Measurements from ENCODE around the gene MTMR10.

Gene MTMR10

DNA sequence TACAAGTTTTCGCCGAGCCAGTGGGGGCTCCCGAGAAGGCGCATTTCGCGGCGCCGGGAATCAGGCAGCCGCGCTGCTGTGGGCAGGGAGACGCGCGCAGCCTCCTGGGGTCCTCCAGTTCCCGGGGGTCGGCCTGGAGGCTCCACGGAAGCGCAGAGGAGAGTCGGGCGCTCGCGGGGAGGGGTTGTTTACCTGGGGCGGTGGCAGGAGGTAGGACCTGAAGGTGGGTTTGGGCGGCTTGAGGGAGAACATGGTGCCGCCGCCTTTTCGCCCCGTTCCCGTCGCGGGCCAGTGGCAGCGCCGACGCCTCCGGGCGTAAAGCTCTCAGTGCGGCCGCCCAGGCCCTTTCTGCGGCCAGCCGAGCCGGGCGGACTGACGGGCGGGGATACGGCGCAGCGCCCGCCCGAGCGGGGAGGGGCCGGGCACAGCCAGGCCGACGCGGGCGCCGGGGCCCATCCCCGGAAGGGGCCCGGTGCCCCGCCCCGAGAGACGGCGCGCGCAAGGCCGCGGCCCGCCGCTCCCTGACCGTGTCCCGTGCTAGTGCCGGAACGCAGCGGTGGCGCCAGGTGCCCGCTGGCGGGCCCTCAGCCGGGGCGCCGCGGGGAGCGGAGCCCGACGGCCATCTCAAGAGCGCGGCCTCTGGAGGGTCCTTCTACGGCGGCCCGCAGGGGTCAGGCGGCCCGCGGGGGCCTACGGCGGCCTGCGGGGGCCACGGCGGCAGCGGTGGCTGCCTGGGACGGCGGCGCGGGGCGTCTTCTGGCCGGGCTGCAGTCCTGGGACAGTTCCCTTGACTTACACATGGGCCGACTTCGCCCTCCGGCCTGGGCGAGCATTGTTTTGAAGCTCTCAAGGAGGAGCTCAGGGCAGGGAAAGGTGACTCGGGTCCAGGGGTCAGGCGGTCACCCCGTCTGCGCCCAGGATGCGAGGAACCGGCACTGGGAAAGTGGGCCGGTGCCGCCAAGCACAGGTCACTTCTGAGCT is at the start of gene MTMR10:
TSS of gene MTMR10 (minus strand) at position 374 of the 981 bp plus-strand sequence. CDS start at position 252, 122 bp downstream.
- DNase-seq, result peak; percentile 62

DNA sequence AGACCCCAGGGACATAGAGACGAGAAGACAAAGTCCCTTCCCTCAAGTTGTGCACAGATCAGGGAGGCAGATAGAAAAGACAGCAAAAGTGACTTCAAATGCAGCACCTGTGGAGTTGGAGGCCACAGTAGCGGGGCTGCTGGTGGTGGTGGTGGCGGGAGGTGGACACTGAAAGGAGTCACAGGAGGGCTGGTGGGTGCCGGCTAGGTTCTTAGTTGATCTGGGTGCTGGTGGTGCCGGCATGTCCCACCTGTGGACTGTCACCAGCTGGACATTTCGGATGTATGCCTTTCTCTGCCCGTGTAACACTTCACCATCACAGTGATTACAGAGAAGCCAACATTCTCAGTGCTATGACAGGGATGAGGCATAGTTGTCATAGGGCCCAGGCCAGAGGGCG is 49.2 kb upstream of the MTMR10 start:
- no peak for DNase-seq

DNA sequence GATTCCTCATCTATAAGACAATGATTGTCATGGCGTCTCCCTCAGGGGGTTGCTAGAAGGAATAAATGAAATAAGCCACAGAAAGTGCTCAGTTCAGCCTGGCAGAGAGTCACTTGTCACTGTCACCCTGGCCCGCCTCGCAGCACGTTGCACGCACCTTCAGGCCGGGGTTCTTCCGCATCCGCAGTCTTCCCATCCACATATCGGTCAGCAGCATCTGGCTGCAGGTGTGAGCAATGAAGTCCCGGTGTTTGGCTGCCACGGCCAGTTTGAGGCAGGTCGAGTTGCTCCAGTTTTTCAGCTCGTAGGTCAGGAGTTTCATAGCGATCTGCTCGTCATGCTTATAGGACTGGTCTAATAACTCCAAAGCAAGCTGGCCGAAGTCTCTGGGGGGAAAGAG is 48.5 kb upstream of the MTMR10 start:
- no peak for DNase-seq

- no peak for DNase-seq
Measured at GRCh38 chr15:31037731-31038477, 46.5 kb upstream of the MTMR10 start.

- DNase-seq, result no peak
Measured at GRCh38 chr15:31036783-31037182, 45.4 kb upstream of the MTMR10 start.

DNA sequence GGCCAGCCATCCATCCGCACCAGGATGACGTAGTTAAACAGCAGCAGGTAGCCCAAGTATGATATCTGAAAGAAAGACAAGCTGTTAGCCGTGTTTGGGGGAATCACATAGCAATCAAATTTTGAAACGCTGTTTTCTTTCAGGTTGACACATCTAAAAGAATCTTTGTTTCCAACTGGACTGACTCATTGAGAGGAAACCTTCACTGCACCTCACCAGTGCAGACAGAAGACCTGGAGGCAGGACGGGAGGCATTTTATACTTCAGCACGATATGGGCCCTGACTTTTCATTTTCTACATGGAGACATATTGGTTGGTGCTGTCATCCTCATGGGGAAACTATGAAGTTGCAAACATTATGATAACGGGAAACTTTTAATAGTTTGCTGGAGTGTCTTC is 44.2 kb upstream of the MTMR10 start:
- no peak for DNase-seq

DNA sequence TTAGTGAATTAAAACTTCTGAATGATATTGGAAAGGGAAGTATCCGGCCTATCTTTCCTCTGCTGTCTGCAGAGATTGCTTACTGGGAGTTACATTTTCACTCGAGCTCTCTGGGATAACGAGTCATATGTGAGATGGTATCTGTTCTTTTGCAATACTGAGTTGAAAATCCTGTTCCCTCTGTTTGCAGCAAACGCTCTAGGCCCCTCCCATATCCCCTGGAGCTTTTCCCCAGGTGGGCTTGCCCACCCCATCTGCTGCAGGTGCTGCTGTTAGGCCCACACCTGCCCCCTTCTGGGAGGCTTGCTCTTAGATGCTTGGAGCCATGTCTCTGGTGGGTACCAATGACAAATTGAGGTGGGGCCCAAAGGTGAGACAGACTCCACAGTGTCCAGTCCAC is 42.7 kb upstream of the MTMR10 start:
- DNase-seq, result no peak

- no peak for DNase-seq
Measured at GRCh38 chr15:31032961-31033371, 41.5 kb upstream of the MTMR10 start.

DNA sequence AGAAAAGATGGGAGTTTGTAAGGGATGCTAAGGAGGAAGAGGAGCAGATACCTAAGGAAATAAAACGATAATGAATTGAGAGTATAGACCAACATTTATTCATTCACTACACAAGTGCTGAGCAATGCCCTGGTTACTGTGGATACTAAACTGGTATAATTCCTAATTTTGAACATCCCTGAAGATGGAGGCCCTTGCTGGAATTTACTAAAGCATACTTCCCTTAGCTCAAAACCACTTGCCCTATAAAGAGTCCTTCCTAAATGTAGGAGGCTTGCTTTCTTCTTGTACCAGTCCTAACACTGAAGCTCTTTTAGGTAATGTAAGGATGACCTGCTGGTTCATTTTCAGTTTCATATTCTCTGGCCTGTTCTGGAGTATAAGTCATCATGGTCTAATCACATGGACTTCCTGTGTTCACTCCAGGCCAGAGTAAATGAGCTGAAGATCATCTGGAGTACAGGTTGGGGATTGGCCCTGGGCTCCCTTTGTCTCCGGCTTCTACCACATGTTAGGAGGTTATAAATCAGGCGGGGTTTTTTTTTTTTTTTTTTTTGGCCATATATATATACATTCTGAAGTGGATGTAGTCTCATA is 40.1 kb upstream of the MTMR10 start:
- no peak for DNase-seq

GRCh38 chr15:31027910-31028578 is 36.6 kb upstream of the MTMR10 start:
- DNase-seq, result no peak

DNA sequence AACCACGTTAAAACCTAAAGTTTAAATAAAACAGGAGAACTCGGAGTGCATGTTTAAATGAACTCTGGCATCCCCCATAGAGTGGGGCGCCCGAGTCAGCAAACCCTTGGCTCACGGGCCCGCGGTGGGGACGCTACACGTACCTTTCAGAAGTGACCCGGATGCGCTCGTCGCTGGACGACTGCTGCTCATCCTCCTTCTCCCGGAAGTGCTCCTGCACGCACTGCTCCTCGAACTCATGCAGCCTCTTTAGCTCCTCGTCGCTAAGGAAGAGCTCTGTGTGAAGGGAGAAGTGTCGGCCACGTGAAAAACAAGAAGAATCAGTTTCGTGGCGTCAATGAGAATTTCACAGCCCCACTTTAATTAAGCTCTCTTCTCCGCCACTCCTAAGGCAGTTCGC is 34.6 kb upstream of the MTMR10 start:
- DNase-seq, result no peak

DNA sequence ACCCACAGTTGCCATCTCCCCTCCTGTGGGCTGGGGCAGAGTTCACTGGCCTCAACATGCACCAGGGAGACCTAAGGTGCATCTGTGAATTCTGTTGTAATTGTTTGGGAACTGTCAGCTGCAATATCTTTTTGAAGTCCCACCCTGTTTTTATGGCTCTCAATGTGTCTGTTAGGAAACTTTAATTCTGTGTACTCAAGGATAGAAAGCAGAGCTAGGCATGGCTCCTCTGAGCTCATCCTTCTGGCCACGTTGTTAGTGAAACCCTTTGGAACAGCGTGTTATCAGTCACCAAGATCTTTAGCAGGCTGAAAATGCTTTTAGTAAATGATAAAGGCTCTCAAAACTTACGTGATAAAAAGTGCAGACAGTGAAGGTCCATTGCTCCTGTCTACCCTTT is 33.6 kb upstream of the MTMR10 start:
- no peak for DNase-seq

- no peak for DNase-seq
Measured at GRCh38 chr15:31024330-31024729, 32.9 kb upstream of the MTMR10 start.

GRCh38 chr15:31023841-31024240 is 32.4 kb upstream of the MTMR10 start:
- no peak for DNase-seq

GRCh38 chr15:31021067-31021665 is 29.7 kb upstream of the MTMR10 start:
- DNase-seq, result no peak

GRCh38 chr15:31020542-31020941 is 29.1 kb upstream of the MTMR10 start:
- no peak for DNase-seq

- DNase-seq, result no peak
Measured at GRCh38 chr15:31019986-31020385, 28.6 kb upstream of the MTMR10 start.

DNA sequence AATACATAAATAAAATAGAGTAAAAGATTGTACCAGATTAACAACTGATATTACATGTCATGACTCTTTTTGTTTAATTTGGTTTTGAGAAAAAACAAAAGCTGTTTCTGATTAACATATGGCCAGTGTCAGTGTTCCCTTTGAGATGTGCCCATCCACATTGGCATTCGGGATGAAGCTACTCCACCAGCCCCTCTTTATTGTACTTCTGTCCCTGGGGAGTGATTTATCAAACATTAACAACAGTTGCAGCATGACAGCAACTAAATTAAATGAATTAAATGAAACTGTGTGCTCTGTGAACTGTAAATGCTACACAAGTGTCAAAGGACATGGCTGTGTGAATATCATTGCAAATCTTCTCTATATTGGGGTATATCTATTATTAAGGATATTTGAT is 25.9 kb upstream of the MTMR10 start:
- DNase-seq, result no peak

GRCh38 chr15:31016446-31016915 is 25.1 kb upstream of the MTMR10 start:
- DNase-seq, result no peak

GRCh38 chr15:31014608-31014925 is 23.1 kb upstream of the MTMR10 start:
- no peak for DNase-seq

GRCh38 chr15:31013863-31014607 is 22.6 kb upstream of the MTMR10 start:
- DNase-seq, result no peak

DNA sequence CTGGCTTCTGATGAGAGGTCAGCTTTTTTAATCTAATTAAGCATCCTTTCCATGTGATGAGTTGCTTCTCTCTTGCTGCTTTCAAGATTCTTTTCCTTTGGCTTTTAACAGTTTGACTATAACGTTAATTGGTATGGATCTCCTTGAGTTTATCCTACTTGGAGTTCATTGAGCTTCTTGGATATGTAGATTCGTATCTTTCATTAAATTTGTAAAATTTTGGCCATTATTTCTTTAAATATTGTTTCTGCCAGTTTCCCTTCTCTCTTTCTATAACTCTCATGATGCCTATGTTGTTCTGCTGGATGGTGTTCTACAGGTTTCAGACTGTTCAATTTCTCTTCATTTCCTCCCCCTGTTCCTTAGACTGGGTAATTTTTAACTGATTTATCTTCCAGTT is 21.0 kb upstream of the MTMR10 start:
- DNase-seq, result no peak

All from activated CD4-positive, alpha-beta T cell treated with anti-CD3 and anti-CD28 coated beads for 1 hour (primary cell).